GM13976 (cell line): Measurements from ENCODE around the gene SERP2.

ENCODE experiments used
- DNase-seq: peaks from one replicate; pipeline ENCODE4 v3.0.0; 2012; ENCODE audit warnings: low spot score
- in situ Hi-C: fragments of 300-500 bp; cut with MboI; formaldehyde crosslinking; loops from one replicate; pipeline ENCODE4 v1.12.0; 2022; ENCODE audit warnings: low sequenced_read_pairs, mixed read lengths, inconsistent platforms; ENCODE audit not compliant: unreplicated experiment
- TF ChIP-seq, protein P1 (sequence below): IDR thresholded peaks from 2 replicates; pipeline ENCODE4 v1.5.1; 2012; ENCODE audit warnings: borderline replicate concordance, mild to moderate bottlenecking; ENCODE audit not compliant: insufficient read depth; ENCODE audit errors: extremely low read depth, missing control alignments, control extremely low read depth

Gene SERP2

DNA sequence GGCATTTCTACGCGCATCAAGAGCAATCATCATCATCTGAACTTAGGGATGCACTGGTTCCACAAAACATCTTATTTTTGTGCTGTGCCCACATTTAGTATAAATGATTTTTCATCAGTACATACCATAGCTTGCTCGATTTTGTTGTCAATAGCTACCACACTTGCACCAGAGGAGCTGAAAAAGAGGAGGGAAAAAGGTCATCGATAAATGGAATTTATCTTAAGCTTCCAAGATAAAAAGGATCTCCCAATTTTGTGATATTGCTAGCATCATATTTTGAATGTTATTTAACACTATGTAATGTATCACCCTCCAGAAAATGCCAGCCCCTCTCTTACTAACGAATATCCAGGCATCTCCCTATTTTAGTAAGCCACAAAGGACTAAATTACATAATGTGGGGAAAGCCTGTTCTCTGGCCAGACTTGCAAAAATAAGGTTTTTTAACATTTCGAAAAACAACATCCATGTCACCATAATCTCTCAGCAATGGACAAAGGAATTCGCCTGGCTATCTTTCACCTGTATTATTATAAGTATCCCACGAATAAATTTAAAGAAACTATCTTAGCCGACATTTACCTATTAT lies 62.4 kb downstream of the SERP2 start:
- TF ChIP-seq, protein P1, sequence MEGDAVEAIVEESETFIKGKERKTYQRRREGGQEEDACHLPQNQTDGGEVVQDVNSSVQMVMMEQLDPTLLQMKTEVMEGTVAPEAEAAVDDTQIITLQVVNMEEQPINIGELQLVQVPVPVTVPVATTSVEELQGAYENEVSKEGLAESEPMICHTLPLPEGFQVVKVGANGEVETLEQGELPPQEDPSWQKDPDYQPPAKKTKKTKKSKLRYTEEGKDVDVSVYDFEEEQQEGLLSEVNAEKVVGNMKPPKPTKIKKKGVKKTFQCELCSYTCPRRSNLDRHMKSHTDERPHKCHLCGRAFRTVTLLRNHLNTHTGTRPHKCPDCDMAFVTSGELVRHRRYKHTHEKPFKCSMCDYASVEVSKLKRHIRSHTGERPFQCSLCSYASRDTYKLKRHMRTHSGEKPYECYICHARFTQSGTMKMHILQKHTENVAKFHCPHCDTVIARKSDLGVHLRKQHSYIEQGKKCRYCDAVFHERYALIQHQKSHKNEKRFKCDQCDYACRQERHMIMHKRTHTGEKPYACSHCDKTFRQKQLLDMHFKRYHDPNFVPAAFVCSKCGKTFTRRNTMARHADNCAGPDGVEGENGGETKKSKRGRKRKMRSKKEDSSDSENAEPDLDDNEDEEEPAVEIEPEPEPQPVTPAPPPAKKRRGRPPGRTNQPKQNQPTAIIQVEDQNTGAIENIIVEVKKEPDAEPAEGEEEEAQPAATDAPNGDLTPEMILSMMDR, result no peak
- no peak for DNase-seq
- in situ Hi-C loops, result loop anchor here (5.0 to 10.0 kb wide), 2 partner anchors 384 to 531 kb away; no protein-coding TSS in a partner anchor

DNA sequence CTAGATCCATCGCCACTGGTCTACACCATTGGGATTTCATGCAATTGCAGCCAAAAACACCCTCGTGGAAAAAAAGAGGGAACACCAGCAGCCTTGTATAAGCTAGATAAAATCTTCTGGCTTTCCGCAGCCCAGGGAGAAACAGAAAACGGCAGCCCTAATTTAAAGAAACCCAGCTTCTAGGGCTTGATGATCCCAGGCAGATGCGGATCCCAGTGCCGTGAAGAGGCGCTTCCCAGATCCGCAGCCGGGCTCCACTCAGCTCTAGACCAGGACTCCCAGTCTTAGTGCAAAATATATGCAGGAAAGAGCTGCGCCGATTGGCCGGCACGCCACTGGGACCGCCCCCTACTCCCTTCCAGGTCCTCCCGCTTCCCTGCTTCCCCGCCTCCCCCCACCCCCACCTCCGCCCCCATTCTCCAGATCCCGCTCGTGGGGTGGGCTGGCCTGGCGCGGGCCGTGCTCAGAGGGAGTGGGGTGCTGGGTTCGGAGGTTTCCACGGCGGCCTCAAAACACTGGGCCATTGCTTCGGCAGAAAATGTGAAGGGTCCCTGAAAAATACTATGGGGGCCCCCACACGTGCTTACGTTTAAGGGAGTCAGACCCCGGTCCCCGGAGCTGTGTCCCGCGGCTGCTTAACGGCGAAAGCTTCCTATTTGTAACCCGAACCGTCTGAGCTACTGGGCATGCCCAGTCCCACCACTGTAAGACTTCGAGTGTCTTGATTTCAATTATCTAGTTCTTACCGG lies 63.1 kb downstream of the SERP2 start:
- DNase-seq, result peak; percentile 55
- in situ Hi-C loops, result loop anchor here (5.0 to 10.0 kb wide), 2 partner anchors 384 to 532 kb away; no protein-coding TSS in a partner anchor

DNA sequence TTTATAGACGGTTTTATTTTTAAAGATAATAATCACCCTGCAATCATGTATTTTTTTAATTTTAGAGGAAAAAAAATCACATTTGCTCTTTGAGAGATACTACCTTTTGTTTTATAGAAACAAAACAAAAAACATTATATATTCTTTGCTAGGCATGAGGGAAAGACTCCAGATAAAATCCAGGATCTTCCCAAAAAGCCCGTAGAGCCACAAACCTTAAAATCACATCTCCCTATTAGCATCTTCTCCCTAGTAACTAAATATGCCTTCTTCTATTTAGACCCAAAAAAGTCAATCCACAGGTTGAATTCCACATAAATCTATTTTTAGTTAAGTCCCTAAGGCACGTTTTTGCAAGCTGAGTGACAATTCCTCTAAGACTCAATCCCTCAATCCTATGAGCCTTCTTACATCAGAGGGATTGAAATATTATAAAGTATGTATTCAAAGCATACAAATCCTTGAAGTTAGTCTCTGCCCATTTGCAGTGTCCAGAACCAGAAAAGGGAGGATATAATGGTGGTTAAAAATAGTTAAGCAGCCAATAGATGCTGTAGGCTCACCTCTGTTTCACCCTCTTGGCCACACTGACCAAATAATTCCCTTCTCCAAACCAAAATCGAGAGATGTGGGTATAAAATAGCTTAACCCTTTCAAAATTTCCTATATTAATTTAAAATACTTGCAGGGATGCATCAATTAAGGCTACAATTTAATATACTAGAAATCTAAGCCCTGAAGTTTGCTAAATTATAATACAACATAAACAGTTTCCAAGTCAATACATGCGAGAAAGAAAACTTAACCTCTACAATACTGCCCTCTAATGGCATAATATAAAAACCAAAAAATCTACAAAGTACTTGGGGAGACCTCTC lies 64.0 kb downstream of the SERP2 start:
- in situ Hi-C loops, result loop anchor here (5.0 to 10.0 kb wide), 2 partner anchors 385 to 533 kb away; no protein-coding TSS in a partner anchor
- DNase-seq, result peak; percentile 46
- TF ChIP-seq, protein P1, result no peak

More for the DNA sequence above, 63.1 kb downstream of the SERP2 start:
- TF ChIP-seq, protein P1, result no peak

DNA sequence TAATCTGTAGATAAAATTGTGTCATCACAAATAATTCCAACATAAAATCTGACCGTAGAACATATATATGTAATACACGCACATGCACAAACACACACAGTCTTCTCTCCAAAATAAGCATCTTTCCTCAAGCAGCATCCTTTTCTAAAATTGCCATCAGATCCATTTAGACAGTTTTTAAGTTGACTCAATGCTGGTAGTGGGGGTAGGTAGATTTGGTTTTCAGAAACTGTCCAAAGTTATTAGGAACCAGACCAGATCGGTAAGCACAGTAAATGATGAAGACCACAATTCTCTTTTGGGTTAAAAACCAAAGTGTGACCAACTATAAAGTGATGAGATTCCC lies 64.6 kb downstream of the SERP2 start:
- TF ChIP-seq, protein P1, result no peak
- in situ Hi-C loops, result loop anchor here (5.0 to 10.0 kb wide), 2 partner anchors 386 to 533 kb away; no protein-coding TSS in a partner anchor
- DNase-seq, result no peak

DNA sequence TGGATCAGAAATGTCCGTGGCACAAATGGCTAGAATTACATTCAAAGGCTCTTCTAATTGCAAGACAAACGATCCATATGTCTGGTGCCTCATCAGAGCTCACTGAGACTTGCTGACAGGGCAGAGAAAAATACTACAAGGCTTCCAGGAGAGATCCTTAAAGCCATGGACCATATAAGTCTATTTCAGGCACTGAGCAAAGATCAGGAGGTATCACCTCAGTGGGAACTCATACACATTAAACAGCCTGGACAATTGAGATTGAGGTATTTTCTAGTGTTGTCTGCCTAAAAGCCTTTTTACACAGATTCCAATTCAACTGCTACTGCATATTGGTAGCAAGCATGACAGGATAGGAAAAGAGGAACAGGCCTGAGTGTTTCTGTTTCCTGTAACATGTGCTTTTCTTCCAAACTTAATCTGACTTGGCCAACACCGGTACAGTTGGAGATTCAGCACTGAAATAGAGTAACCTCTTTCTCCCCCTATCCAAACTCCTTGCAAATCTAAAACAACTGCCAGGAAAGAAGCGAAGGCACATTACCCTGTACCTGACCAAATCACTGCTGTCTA lies 65.9 kb downstream of the SERP2 start:
- DNase-seq, result no peak
- in situ Hi-C loops, result loop anchor here (5.0 to 10.0 kb wide), 2 partner anchors 387 to 535 kb away; no protein-coding TSS in a partner anchor
- TF ChIP-seq, protein P1, result no peak
